ENCODE data around the gene TRIM67. TPM values are rescaled to one million over a fixed set of nuclear protein-coding genes. Genes with fewer than 3 reads are reported as not detected.

The TRIM67 gene
- total and polyA plus RNA-seq, 5 donors: 0.06 to 0.34 (median 0.09) TPM

GRCh38 chr1:231266811-231267322 lies 105.0 kb downstream of the TRIM67 start:
- intact Hi-C loops (cut with DNase I): no loop called here
- H3K27ac ChIP-seq (ENCODE audit: low read length): no peak overlapping the region
- H3K27me3 ChIP-seq (ENCODE audit: control insufficient read depth, insufficient read depth): no peaks in the 10 kb centered on the region
- no peaks in the 10 kb centered on the region for H3K4me1 ChIP-seq (ENCODE audit: control insufficient read depth, insufficient read depth, low read length)
- no peaks in the 10 kb centered on the region for H3K9me3 ChIP-seq (ENCODE audit: control insufficient read depth, low read length)
- no peak for DNase-seq
- no peak overlapping the region for H3K4me3 ChIP-seq (ENCODE audit: low read length)
- no peak for ATAC-seq
- WGBS: 88% methylated on average over 1 of the region's 1 CpG

Other genes starting within 250 kb of the TRIM67 start
- 1 to 10 TPM; 6.5 to 8.6 (median 7.5) TPM for gene TTC13, start 183.2 kb upstream of the TRIM67 start, total RNA-seq
- gene TTC13, start 183.2 kb upstream of the TRIM67 start, polyA plus RNA-seq: 4.5 TPM
- gene ARV1, start 183.0 kb upstream of the TRIM67 start, total RNA-seq: 10 to 100 TPM; 25.2 to 29.2 (median 27.6) TPM
- 48.5 TPM for gene ARV1, start 183.0 kb upstream of the TRIM67 start, polyA plus RNA-seq
- 1 to 10 TPM; 2.3 to 7.3 (median 4.6) TPM for gene FAM89A, start 121.8 kb upstream of the TRIM67 start, total RNA-seq
- 7.7 TPM for gene FAM89A, start 121.8 kb upstream of the TRIM67 start, polyA plus RNA-seq
- gene GNPAT, start 79.2 kb downstream of the TRIM67 start, total RNA-seq: 10 to 100 TPM; 48.6 to 55.6 (median 50.3) TPM
- 46.7 TPM for gene GNPAT, start 79.2 kb downstream of the TRIM67 start, polyA plus RNA-seq
- 10 to 100 TPM; 12.3 to 16.9 (median 14.0) TPM for gene EXOC8, start 175.8 kb downstream of the TRIM67 start, total RNA-seq
- gene EXOC8, start 175.8 kb downstream of the TRIM67 start, polyA plus RNA-seq: 5.9 TPM
- 10 to 100 TPM in 1 of 4 donors, 1 to 10 TPM in 3; 5.6 to 10.4 (median 7.4) TPM for gene SPRTN, start 176.2 kb downstream of the TRIM67 start, total RNA-seq
- 4.7 TPM for gene SPRTN, start 176.2 kb downstream of the TRIM67 start, polyA plus RNA-seq

All from right cardiac atrium (tissue), 5 donors.